Naive thymus-derived CD8-positive, alpha-beta T cell (primary cell): Measurements from ENCODE around the gene SFXN1. TPM values are rescaled to one million over a fixed set of nuclear protein-coding genes. Genes with fewer than 3 reads are reported as not detected.
"Not testable (repeated sequence)": the region's sequence is repeated elsewhere in the genome, so short reads cannot be mapped to it uniquely, and the experiment has no call there.

ENCODE experiments used
- ATAC-seq, 2 donors: fragments of 150-1000 bp; cut with Tn5 transposase in 1 of 2; sonication (Bioruptor Pico), chemical (Tn5 transposase) in 1 of 2; 1 replicate in 1 of 2; 2 replicates in 1 of 2; pipeline ENCODE4 v1.10.0; 2021; ENCODE audit warnings: mild to moderate bottlenecking in 2 of 2, moderate library complexity in 2 of 2
- POLR2A ChIA-PET: fragments of 350-600 bp; sonication (Branson Sonifier 250); formaldehyde crosslinking; loops from one replicate; lab custom pipeline; 2021; ENCODE audit warnings: antibody characterized with exemption; lab: Charles Lee
- DNase-seq, 10 donors: peaks; one replicate each; pipeline versions ENCODE4 v3.0.0 to v3.0.0-alpha.2; 2020 to 2022
- H3K27ac Mint-ChIP-seq, 10 donors: one replicate each; pipeline ENCODE4 v1.8.0; 2020 to 2022; ENCODE audit warnings: mild to moderate bottlenecking in 10 of 10, mixed read lengths in 10 of 10, moderate library complexity in 4 of 10, inconsistent platforms in 1 of 10
- H3K27me3 Mint-ChIP-seq, 5 donors: one replicate each; pipeline ENCODE4 v1.8.0; 2021 to 2022; ENCODE audit warnings: mixed read lengths in 5 of 5
- H3K36me3 Mint-ChIP-seq, 3 donors: one replicate each; pipeline ENCODE4 v1.8.0; 2020 to 2022; ENCODE audit warnings: mixed read lengths in 3 of 3, mild to moderate bottlenecking in 2 of 3, inconsistent platforms in 1 of 3
- H3K4me1 Mint-ChIP-seq, 4 donors: one replicate each; pipeline ENCODE4 v1.8.0; 2021 to 2022; ENCODE audit warnings: mixed read lengths in 4 of 4
- H3K4me3 Mint-ChIP-seq, 10 donors: one replicate each; pipeline ENCODE4 v1.8.0; 2020 to 2022; ENCODE audit warnings: mild to moderate bottlenecking in 10 of 10, mixed read lengths in 10 of 10, moderate library complexity in 6 of 10, inconsistent platforms in 1 of 10
- H3K9me3 Mint-ChIP-seq, 9 donors: one replicate each; pipeline ENCODE4 v1.8.0; 2020 to 2022; ENCODE audit warnings: mixed read lengths in 9 of 9, mild to moderate bottlenecking in 3 of 9, inconsistent platforms in 1 of 9, moderate library complexity in 1 of 9
- polyA plus RNA-seq, 3 donors: library from polyadenylated mRNA; unstranded; fragments of 300-500 nt; fragmentation: Illumina TruSeq; gene quantifications; one replicate each; pipeline ENCODE4 v1.2.3, GENCODE V29; 2021
- total RNA-seq, 8 experiments: library from RNA in 2 of 8; stranded (reverse) in 2 of 8; gene quantifications; one replicate each; pipeline ENCODE4 v1.2.3 and lab custom pipeline; 2021 to 2026

SFXN1 gene
- total and polyA plus RNA-seq, 5 experiments from 2014 or later = 54.0 to 93.0 (median 76.3) TPM

GRCh38 chr5:175454338-175454737 lies 24.0 kb upstream of the SFXN1 start:
- not testable (repeated sequence) for H3K4me1 Mint-ChIP-seq, H3K27ac Mint-ChIP-seq, ATAC-seq, H3K36me3 Mint-ChIP-seq, DNase-seq, H3K9me3 Mint-ChIP-seq, H3K4me3 Mint-ChIP-seq
- POLR2A ChIA-PET = interaction anchor here (0.7 kb wide), 1 partner anchor 48 kb away, joined by 3 read pairs; no protein-coding TSS in a partner anchor
- H3K27me3 Mint-ChIP-seq = peaks cover 17 to 63% (median 35%) of the 10 kb centered on the region in 5 donors

GRCh38 chr5:175456105-175456742 lies 22.1 kb upstream of the SFXN1 start:
- Mint-ChIP-seq H3K4me1 (peaks cover 0 to 2% (median 0%) of the 10 kb centered on the region in 4 donors), H3K4me3 (no peak overlapping the region), H3K27ac (no peak overlapping the region), H3K27me3 (peaks cover 17 to 54% (median 28%) of the 10 kb centered on the region in 5 donors), H3K36me3 (no peaks in the 10 kb centered on the region), H3K9me3 (no peaks in the 10 kb centered on the region)
- ATAC-seq = no peak
- DNase-seq = no peak
- POLR2A ChIA-PET = no interaction called here

- no peak for ATAC-seq
- POLR2A ChIA-PET = no interaction called here
- no peaks in the 10 kb centered on the region for H3K36me3 Mint-ChIP-seq
- H3K4me3 Mint-ChIP-seq = no peak overlapping the region
- H3K9me3 Mint-ChIP-seq = no peaks in the 10 kb centered on the region
- H3K27me3 Mint-ChIP-seq = peaks cover 15 to 42% (median 22%) of the 10 kb centered on the region in 5 donors
- peaks cover 0 to 2% (median 0%) of the 10 kb centered on the region in 4 donors for H3K4me1 Mint-ChIP-seq
- no peak for DNase-seq
- no peak overlapping the region for H3K27ac Mint-ChIP-seq
Observed at GRCh38 chr5:175457466-175457865, 20.9 kb upstream of the SFXN1 start.

- Mint-ChIP-seq H3K27ac (no peak overlapping the region), H3K9me3 (no peaks in the 10 kb centered on the region), H3K36me3 (no peaks in the 10 kb centered on the region), H3K27me3 (peaks cover 0 to 15% (median 4%) of the 10 kb centered on the region in 5 donors), H3K4me1 (peaks cover 6 to 16% (median 6%) of the 10 kb centered on the region in 4 donors), H3K4me3 (no peak overlapping the region)
- POLR2A ChIA-PET = no interaction called here
- DNase-seq (no peak), ATAC-seq (no peak)
Observed at GRCh38 chr5:175460126-175460525, 18.2 kb upstream of the SFXN1 start.

GRCh38 chr5:175460552-175460951 lies 17.8 kb upstream of the SFXN1 start:
- no peak overlapping the region for H3K4me3 Mint-ChIP-seq
- peaks cover 6 to 16% (median 6%) of the 10 kb centered on the region in 4 donors for H3K4me1 Mint-ChIP-seq
- H3K36me3 Mint-ChIP-seq = no peaks in the 10 kb centered on the region
- no peak for DNase-seq
- H3K27me3 Mint-ChIP-seq = peaks cover 0 to 11% (median 3%) of the 10 kb centered on the region in 5 donors
- POLR2A ChIA-PET = no interaction called here
- ATAC-seq = no peak
- no peak overlapping the region for H3K27ac Mint-ChIP-seq
- H3K9me3 Mint-ChIP-seq = no peaks in the 10 kb centered on the region

- H3K27ac Mint-ChIP-seq = peak overlapping the region in 2 of 10 donors; percentile 26 to 57
- H3K9me3 Mint-ChIP-seq = no peaks in the 10 kb centered on the region
- H3K27me3 Mint-ChIP-seq = peaks cover 0 to 7% (median 0%) of the 10 kb centered on the region in 5 donors
Observed at GRCh38 chr5:175461370-175461769, 17.0 kb upstream of the SFXN1 start.

GRCh38 chr5:175463641-175464040 lies 14.7 kb upstream of the SFXN1 start:
- no peak for ATAC-seq
- peaks cover 6 to 14% (median 8%) of the 10 kb centered on the region in 4 donors for H3K4me1 Mint-ChIP-seq
- POLR2A ChIA-PET = interaction anchor here (2.2 to 3.1 kb wide), 2 partner anchors 15 to 16 kb away, joined by 11 to 14 read pairs; partner anchors contain the start of gene SFXN1
- H3K9me3 Mint-ChIP-seq = no peaks in the 10 kb centered on the region
- DNase-seq = no peak
- H3K36me3 Mint-ChIP-seq = no peaks in the 10 kb centered on the region
- no peak overlapping the region for H3K27ac Mint-ChIP-seq
- peaks cover 0 to 7% (median 0%) of the 10 kb centered on the region in 5 donors for H3K27me3 Mint-ChIP-seq
- H3K4me3 Mint-ChIP-seq = no peak overlapping the region

More at GRCh38 chr5:175461370-175461769, 17.0 kb upstream of the SFXN1 start:
- no peaks in the 10 kb centered on the region for H3K36me3 Mint-ChIP-seq
- ATAC-seq = no peak
- H3K4me3 Mint-ChIP-seq = no peak overlapping the region
- DNase-seq = no peak
- POLR2A ChIA-PET = no interaction called here
- H3K4me1 Mint-ChIP-seq = peaks cover 6 to 16% (median 7%) of the 10 kb centered on the region in 4 donors

- Mint-ChIP-seq H3K27me3 (peaks cover 0 to 7% (median 0%) of the 10 kb centered on the region in 5 donors), H3K27ac (peak overlapping the region in 7 of 10 donors; percentile 37 to 81 (median 70)), H3K4me3 (peak overlapping the region in 6 of 10 donors; percentile 10 to 47 (median 24)), H3K36me3 (no peaks in the 10 kb centered on the region), H3K4me1 (peaks cover 6 to 14% (median 8%) of the 10 kb centered on the region in 4 donors), H3K9me3 (no peaks in the 10 kb centered on the region)
- DNase-seq = peak in 9 of 10 donors; percentile 38 to 75 (median 64)
- POLR2A ChIA-PET = interaction anchor here (0.7 to 3.1 kb wide), 5 partner anchors 11 to 1398 kb away, joined by 3 to 14 read pairs (median 4); partner anchors contain the start of gene SFXN1
- ATAC-seq = peak; percentile 99 to 100
Observed at GRCh38 chr5:175464074-175464941, 14.1 kb upstream of the SFXN1 start.

GRCh38 chr5:175464942-175465233 lies 13.5 kb upstream of the SFXN1 start:
- Mint-ChIP-seq H3K4me1 (peaks cover 6 to 14% (median 8%) of the 10 kb centered on the region in 4 donors), H3K27ac (peak overlapping the region in 7 of 10 donors; percentile 37 to 81 (median 70)), H3K9me3 (no peaks in the 10 kb centered on the region), H3K27me3 (peaks cover 0 to 7% (median 0%) of the 10 kb centered on the region in 5 donors), H3K4me3 (peak overlapping the region in 5 of 10 donors; percentile 20 to 47 (median 27)), H3K36me3 (no peaks in the 10 kb centered on the region)
- ATAC-seq = peak in 1 of 2 donors; percentile 46
- no peak for DNase-seq
- POLR2A ChIA-PET = interaction anchor here (0.7 to 3.1 kb wide), 5 partner anchors 11 to 1398 kb away, joined by 3 to 14 read pairs (median 4); partner anchors contain the start of gene SFXN1

- H3K27ac Mint-ChIP-seq = peak overlapping the region in 4 of 10 donors; percentile 55 to 81 (median 73)
- no peaks in the 10 kb centered on the region for H3K9me3 Mint-ChIP-seq
- DNase-seq (no peak), ATAC-seq (no peak)
- H3K4me1 Mint-ChIP-seq = peaks cover 6 to 14% (median 8%) of the 10 kb centered on the region in 4 donors
- POLR2A ChIA-PET = interaction anchor here (0.7 to 3.1 kb wide), 5 partner anchors 10 to 1397 kb away, joined by 3 to 14 read pairs (median 4); partner anchors contain the start of gene SFXN1
- no peak overlapping the region for H3K4me3 Mint-ChIP-seq
- H3K27me3 Mint-ChIP-seq = peaks cover 0 to 7% (median 0%) of the 10 kb centered on the region in 5 donors
- H3K36me3 Mint-ChIP-seq = no peaks in the 10 kb centered on the region
Observed at GRCh38 chr5:175465282-175465681, 13.1 kb upstream of the SFXN1 start.

- DNase-seq (no peak), ATAC-seq (no peak)
- Mint-ChIP-seq H3K27me3 (peaks cover 0 to 7% (median 0%) of the 10 kb centered on the region in 5 donors), H3K4me1 (peaks cover 6 to 14% (median 12%) of the 10 kb centered on the region in 4 donors), H3K4me3 (no peak overlapping the region), H3K36me3 (no peaks in the 10 kb centered on the region), H3K27ac (peak overlapping the region in 2 of 10 donors; percentile 3 to 29), H3K9me3 (no peaks in the 10 kb centered on the region)
- POLR2A ChIA-PET = interaction anchor here (3.1 kb wide), 1 partner anchor 11 kb away, joined by 14 read pairs; the partner anchor contains the start of gene SFXN1
Observed at GRCh38 chr5:175466700-175467318, 11.6 kb upstream of the SFXN1 start.
